Naive thymus-derived CD4-positive, alpha-beta T cell (primary cell): Measurements from ENCODE around the gene RASSF5. TPM values are rescaled to one million over a fixed set of nuclear protein-coding genes. Genes with fewer than 3 reads are reported as not detected.

Experiments
- ATAC-seq: fragments of 150-1000 bp; cut with Tn5 transposase; 2 replicates; pipeline ENCODE4 v1.10.0; 2021; ENCODE audit warnings: mild to moderate bottlenecking, moderate library complexity
- CTCF ChIA-PET: fragments of 350-600 bp; sonication (Branson Sonifier 250); formaldehyde crosslinking; loops from one replicate; lab custom pipeline; 2021; ENCODE audit warnings: antibody characterized with exemption; lab: Charles Lee
- POLR2A ChIA-PET: fragments of 350-600 bp; sonication (Branson Sonifier 250); formaldehyde crosslinking; loops from one replicate; lab custom pipeline; 2021; ENCODE audit warnings: antibody characterized with exemption, inconsistent platforms; lab: Charles Lee
- DNase-seq, 9 donors: peaks; one replicate each; pipeline versions ENCODE4 v3.0.0 to v3.0.0-alpha.2; 2020 to 2022; ENCODE audit warnings: mixed read lengths in 1 of 9
- H3K27ac ChIP-seq: one replicate; pipeline ENCODE4 v1.7.0; 2013; ENCODE audit warnings: mild to moderate bottlenecking, low read depth, low read length, moderate library complexity
- H3K27me3 ChIP-seq, 2 donors: one replicate each; pipeline ENCODE4 v1.7.0; 2013; ENCODE audit warnings: low read length in 2 of 2, mild to moderate bottlenecking in 2 of 2, moderate library complexity in 2 of 2; ENCODE audit not compliant: control insufficient read depth in 2 of 2, insufficient read depth in 2 of 2
- H3K36me3 ChIP-seq, 3 experiments: 1 replicate in 2 of 3; 2 replicates in 1 of 3; pipeline ENCODE4 v1.7.0; 2013; ENCODE audit warnings: low read length in 3 of 3, mild to moderate bottlenecking in 3 of 3, moderate library complexity in 1 of 3; ENCODE audit not compliant: insufficient read depth in 3 of 3, control insufficient read depth in 2 of 3
- H3K4me1 ChIP-seq, 2 donors: one replicate each; pipeline ENCODE4 v1.7.0; 2013; ENCODE audit warnings: low read length in 2 of 2, mild to moderate bottlenecking in 2 of 2, moderate library complexity in 1 of 2; ENCODE audit not compliant: control insufficient read depth in 2 of 2, insufficient read depth in 2 of 2
- H3K4me3 ChIP-seq: 2 replicates; pipeline ENCODE4 v1.7.0; 2013; ENCODE audit warnings: mild to moderate bottlenecking, low read length
- H3K9me3 ChIP-seq, 3 experiments: 1 replicate in 2 of 3; 2 replicates in 1 of 3; pipeline ENCODE4 v1.7.0; 2013; ENCODE audit warnings: low read length in 3 of 3; ENCODE audit not compliant: control insufficient read depth in 2 of 3
- H3K27ac Mint-ChIP-seq, 9 donors: one replicate each; pipeline ENCODE4 v1.8.0; 2020 to 2022; ENCODE audit warnings: mixed read lengths in 9 of 9, mild to moderate bottlenecking in 8 of 9, moderate library complexity in 5 of 9, inconsistent platforms in 2 of 9
- H3K27me3 Mint-ChIP-seq, 5 donors: one replicate each; pipeline ENCODE4 v1.8.0; 2021 to 2022; ENCODE audit warnings: mixed read lengths in 5 of 5, mild to moderate bottlenecking in 1 of 5
- H3K36me3 Mint-ChIP-seq, 5 donors: one replicate each; pipeline ENCODE4 v1.8.0; 2020 to 2022; ENCODE audit warnings: mixed read lengths in 5 of 5, mild to moderate bottlenecking in 3 of 5, inconsistent platforms in 1 of 5
- H3K4me1 Mint-ChIP-seq, 7 donors: one replicate each; pipeline ENCODE4 v1.8.0; 2020 to 2022; ENCODE audit warnings: mixed read lengths in 7 of 7, mild to moderate bottlenecking in 3 of 7, inconsistent platforms in 1 of 7
- H3K4me3 Mint-ChIP-seq, 10 donors: one replicate each; pipeline ENCODE4 v1.8.0; 2020 to 2022; ENCODE audit warnings: mild to moderate bottlenecking in 10 of 10, mixed read lengths in 10 of 10, moderate library complexity in 6 of 10, inconsistent platforms in 2 of 10
- H3K9me3 Mint-ChIP-seq, 11 donors: one replicate each; pipeline ENCODE4 v1.8.0; 2020 to 2022; ENCODE audit warnings: mixed read lengths in 11 of 11, mild to moderate bottlenecking in 4 of 11, inconsistent platforms in 1 of 11, moderate library complexity in 1 of 11
- intact Hi-C, 2 donors: fragments of 100-400 bp; cut with micrococcal nuclease; formaldehyde crosslinking; loops; one replicate each; pipeline ENCODE4 v1.15.1; 2023
- polyA plus RNA-seq, 2 donors: library from polyadenylated mRNA; unstranded; fragments of 300-500 nt; fragmentation: Illumina TruSeq; gene quantifications; one replicate each; pipeline ENCODE4 v1.2.3, GENCODE V29; 2021
- total RNA-seq, 6 experiments: library from RNA in 5 of 6; stranded (reverse) in 5 of 6; gene quantifications; 1 replicate in 5 of 6; 2 replicates in 1 of 6; pipeline ENCODE4 v1.2.3 and lab custom pipeline; 2021 to 2026

Gene RASSF5
- total and polyA plus RNA-seq, 7 experiments from 2014 or later, result 155 to 416 (median 227) TPM

GRCh38 chr1:206512058-206512850 is 4.9 kb downstream of the RASSF5 start:
- H3K4me3 Mint-ChIP-seq, result no peak overlapping the region
- no peak overlapping the region for H3K4me3 ChIP-seq
- DNase-seq (no peak), ATAC-seq (no peak)
- H3K27me3 ChIP-seq, result no peaks in the 10 kb centered on the region
- peaks cover 12 to 23% (median 18%) of the 10 kb centered on the region in 5 donors for H3K27me3 Mint-ChIP-seq
- no peaks in the 10 kb centered on the region for H3K36me3 ChIP-seq
- CTCF ChIA-PET, result no interaction called here
- POLR2A ChIA-PET, result no interaction called here
- intact Hi-C loops, result no loop called here
- H3K36me3 Mint-ChIP-seq, result peaks cover 0 to 5% (median 0%) of the 10 kb centered on the region in 5 donors
- peaks cover 0 to 37% (median 13%) of the 10 kb centered on the region in 7 donors for H3K4me1 Mint-ChIP-seq
- H3K9me3 ChIP-seq, result no peaks in the 10 kb centered on the region
- H3K4me1 ChIP-seq, result peaks cover 0 to 8% of the 10 kb centered on the region in 2 donors
- H3K9me3 Mint-ChIP-seq, result no peaks in the 10 kb centered on the region
- H3K27ac Mint-ChIP-seq, result no peak overlapping the region
- H3K27ac ChIP-seq, result no peak overlapping the region

- POLR2A ChIA-PET, result no interaction called here
- Histone ChIP-seq H3K9me3 (no peaks in the 10 kb centered on the region), H3K36me3 (no peaks in the 10 kb centered on the region), H3K27ac (no peak overlapping the region), H3K4me1 (peaks cover 0 to 8% of the 10 kb centered on the region in 2 donors), H3K27me3 (no peaks in the 10 kb centered on the region), H3K4me3 (no peak overlapping the region)
- CTCF ChIA-PET, result no interaction called here
- DNase-seq, result no peak
- peaks cover 12 to 22% (median 18%) of the 10 kb centered on the region in 5 donors for H3K27me3 Mint-ChIP-seq
- no peak overlapping the region for H3K27ac Mint-ChIP-seq
- peaks cover 0 to 37% (median 13%) of the 10 kb centered on the region in 7 donors for H3K4me1 Mint-ChIP-seq
- no peak overlapping the region for H3K4me3 Mint-ChIP-seq
- ATAC-seq, result no peak
- peaks cover 0 to 5% (median 0%) of the 10 kb centered on the region in 5 donors for H3K36me3 Mint-ChIP-seq
- intact Hi-C loops, result no loop called here
- H3K9me3 Mint-ChIP-seq, result no peaks in the 10 kb centered on the region
Measured at GRCh38 chr1:206512851-206513180, 5.5 kb downstream of the RASSF5 start.

- Mint-ChIP-seq H3K27ac (no peak overlapping the region), H3K9me3 (no peaks in the 10 kb centered on the region), H3K4me1 (peaks cover 0 to 31% (median 7%) of the 10 kb centered on the region in 7 donors), H3K4me3 (no peak overlapping the region), H3K27me3 (peaks cover 12 to 17% (median 15%) of the 10 kb centered on the region in 5 donors), H3K36me3 (peaks cover 0 to 5% (median 0%) of the 10 kb centered on the region in 5 donors)
- H3K9me3 ChIP-seq, result no peaks in the 10 kb centered on the region
- H3K27ac ChIP-seq, result no peak overlapping the region
- no peak overlapping the region for H3K4me3 ChIP-seq
- POLR2A ChIA-PET, result no interaction called here
- DNase-seq (no peak), ATAC-seq (no peak)
- no peaks in the 10 kb centered on the region for H3K27me3 ChIP-seq
- intact Hi-C loops, result no loop called here
- CTCF ChIA-PET, result no interaction called here
- H3K4me1 ChIP-seq, result peaks cover 0 to 1% of the 10 kb centered on the region in 2 donors
- H3K36me3 ChIP-seq, result no peaks in the 10 kb centered on the region
Measured at GRCh38 chr1:206513312-206514111, 6.2 kb downstream of the RASSF5 start.

- Mint-ChIP-seq H3K27ac (peak overlapping the region in 1 of 9 donors; percentile 12), H3K36me3 (no peaks in the 10 kb centered on the region), H3K9me3 (no peaks in the 10 kb centered on the region), H3K27me3 (peaks cover under 1 to 3% (median 3%) of the 10 kb centered on the region in 5 donors), H3K4me1 (peaks cover 0 to 18% (median 0%) of the 10 kb centered on the region in 7 donors), H3K4me3 (no peak overlapping the region)
- Histone ChIP-seq H3K27me3 (no peaks in the 10 kb centered on the region), H3K4me1 (no peaks in the 10 kb centered on the region), H3K4me3 (no peak overlapping the region), H3K36me3 (no peaks in the 10 kb centered on the region), H3K27ac (no peak overlapping the region), H3K9me3 (no peaks in the 10 kb centered on the region)
- ChIA-PET POLR2A (interaction anchor here (0.7 kb wide), 1 partner anchor 57 kb away, joined by 3 read pairs; no protein-coding TSS in a partner anchor), CTCF (interaction anchor here (0.6 kb wide), 1 partner anchor 53 kb away, joined by 3 read pairs; no protein-coding TSS in a partner anchor)
- DNase-seq (no peak), ATAC-seq (peak; percentile 38)
- intact Hi-C loops, result no loop called here
Measured at GRCh38 chr1:206514813-206515387, 7.6 kb downstream of the RASSF5 start.

- Mint-ChIP-seq H3K4me3 (no peak overlapping the region), H3K27ac (no peak overlapping the region), H3K27me3 (no peaks in the 10 kb centered on the region), H3K36me3 (no peaks in the 10 kb centered on the region), H3K4me1 (peaks cover 0 to 14% (median 0%) of the 10 kb centered on the region in 7 donors), H3K9me3 (no peaks in the 10 kb centered on the region)
- ChIA-PET POLR2A (interaction anchor here (1.7 kb wide), 1 partner anchor 14 kb away, joined by 5 read pairs; no protein-coding TSS in a partner anchor), CTCF (no interaction called here)
- ATAC-seq (peak; percentile 56), DNase-seq (no peak)
- intact Hi-C loops, result no loop called here
- no peaks in the 10 kb centered on the region for H3K4me1 ChIP-seq
- H3K9me3 ChIP-seq, result no peaks in the 10 kb centered on the region
- no peak overlapping the region for H3K4me3 ChIP-seq
- H3K27me3 ChIP-seq, result no peaks in the 10 kb centered on the region
- no peak overlapping the region for H3K27ac ChIP-seq
- no peaks in the 10 kb centered on the region for H3K36me3 ChIP-seq
Measured at GRCh38 chr1:206516728-206516990, 9.3 kb downstream of the RASSF5 start.

- DNase-seq (no peak), ATAC-seq (no peak)
- Histone ChIP-seq H3K4me1 (no peaks in the 10 kb centered on the region), H3K36me3 (no peaks in the 10 kb centered on the region), H3K27me3 (no peaks in the 10 kb centered on the region), H3K9me3 (no peaks in the 10 kb centered on the region), H3K4me3 (no peak overlapping the region), H3K27ac (no peak overlapping the region)
- no peaks in the 10 kb centered on the region for H3K27me3 Mint-ChIP-seq
- no peak overlapping the region for H3K27ac Mint-ChIP-seq
- ChIA-PET CTCF (interaction anchor here (0.6 to 0.8 kb wide), 2 partner anchors 19 to 147 kb away, joined by 3 read pairs; no protein-coding TSS in a partner anchor), POLR2A (interaction anchor here (1.7 kb wide), 1 partner anchor 16 kb away, joined by 5 read pairs; no protein-coding TSS in a partner anchor)
- no peak overlapping the region for H3K4me3 Mint-ChIP-seq
- no peaks in the 10 kb centered on the region for H3K36me3 Mint-ChIP-seq
- H3K4me1 Mint-ChIP-seq, result peaks cover 0 to 8% (median 0%) of the 10 kb centered on the region in 7 donors
- H3K9me3 Mint-ChIP-seq, result no peaks in the 10 kb centered on the region
- intact Hi-C loops, result no loop called here
Measured at GRCh38 chr1:206517784-206518183, 10.5 kb downstream of the RASSF5 start.
